Effector CD8-positive, alpha-beta T cell (primary cell): ENCODE measurements around the gene OR51S1.
"Not testable (repeated sequence)": the region's sequence is repeated elsewhere in the genome, so short reads cannot be mapped to it uniquely, and the experiment has no call there.

Source experiments
- DNase-seq: peaks from one replicate; lab custom pipeline; 2025; lab: John Stamatoyannopoulos, UW

The OR51S1 gene

GRCh38 chr11:4804280-4804679, 44.7 kb downstream of the OR51S1 start, which contains the start of gene OR52R1:
OR52R1 (minus strand) TSS chr11:4804380; CDS start chr11:4804380, 0 bp downstream.
- no peak for DNase-seq

GRCh38 chr11:4801316-4801715, 47.7 kb downstream of the OR51S1 start:
- DNase-seq, result not testable (repeated sequence)

- DNase-seq, result no peak
Observed at GRCh38 chr11:4798427-4799183, 50.4 kb downstream of the OR51S1 start.
